Endothelial cell (in vitro differentiated cells): ENCODE results near the gene OR2B2. TPM values are rescaled to one million over a fixed set of nuclear protein-coding genes. Genes with fewer than 3 reads are reported as not detected.

Source experiments
- DNase-seq: peaks from one replicate; pipeline ENCODE4 v3.0.0; 2021; ENCODE audit warnings: low spot score
- H3K27ac Mint-ChIP-seq: one replicate; pipeline ENCODE4 v1.8.0; 2021; ENCODE audit warnings: mixed read lengths, inconsistent platforms; ENCODE audit not compliant: unreplicated experiment
- H3K27me3 Mint-ChIP-seq: one replicate; pipeline ENCODE4 v1.8.0; 2021; ENCODE audit warnings: mild to moderate bottlenecking, moderate library complexity, mixed read lengths, inconsistent platforms; ENCODE audit not compliant: unreplicated experiment
- H3K36me3 Mint-ChIP-seq: one replicate; pipeline ENCODE4 v1.8.0; 2021; ENCODE audit warnings: mild to moderate bottlenecking, low read depth, mixed read lengths, inconsistent platforms; ENCODE audit not compliant: unreplicated experiment
- H3K4me1 Mint-ChIP-seq: one replicate; pipeline ENCODE4 v1.8.0; 2021; ENCODE audit warnings: mild to moderate bottlenecking, mixed read lengths, inconsistent platforms; ENCODE audit not compliant: unreplicated experiment
- H3K4me3 Mint-ChIP-seq: one replicate; pipeline ENCODE4 v1.8.0; 2021; ENCODE audit warnings: mild to moderate bottlenecking, mixed read lengths, inconsistent platforms; ENCODE audit not compliant: unreplicated experiment
- H3K9me3 Mint-ChIP-seq: one replicate; pipeline ENCODE4 v1.8.0; 2021; ENCODE audit warnings: mixed read lengths, inconsistent platforms; ENCODE audit not compliant: unreplicated experiment
- CTCF ChIP-seq: fragments of 200-600 bp; sonication (generic); IDR thresholded peaks from one replicate; pipeline ENCODE4 v1.5.0; 2021; ENCODE audit warnings: antibody characterized with exemption; ENCODE audit not compliant: unreplicated experiment
- total RNA-seq: library from RNA; stranded (reverse); fragmentation: NEBNext Ultra II Directional; extraction: Animal tissue kit (Norgen Biotek cat#: 25700); gene quantifications from one replicate; pipeline ENCODE4 v1.2.1, GENCODE V29; 2021; ENCODE audit not compliant: unreplicated experiment

OR2B2 gene
- total RNA-seq, 1 donor from 2014 or later: not detected

DNA sequence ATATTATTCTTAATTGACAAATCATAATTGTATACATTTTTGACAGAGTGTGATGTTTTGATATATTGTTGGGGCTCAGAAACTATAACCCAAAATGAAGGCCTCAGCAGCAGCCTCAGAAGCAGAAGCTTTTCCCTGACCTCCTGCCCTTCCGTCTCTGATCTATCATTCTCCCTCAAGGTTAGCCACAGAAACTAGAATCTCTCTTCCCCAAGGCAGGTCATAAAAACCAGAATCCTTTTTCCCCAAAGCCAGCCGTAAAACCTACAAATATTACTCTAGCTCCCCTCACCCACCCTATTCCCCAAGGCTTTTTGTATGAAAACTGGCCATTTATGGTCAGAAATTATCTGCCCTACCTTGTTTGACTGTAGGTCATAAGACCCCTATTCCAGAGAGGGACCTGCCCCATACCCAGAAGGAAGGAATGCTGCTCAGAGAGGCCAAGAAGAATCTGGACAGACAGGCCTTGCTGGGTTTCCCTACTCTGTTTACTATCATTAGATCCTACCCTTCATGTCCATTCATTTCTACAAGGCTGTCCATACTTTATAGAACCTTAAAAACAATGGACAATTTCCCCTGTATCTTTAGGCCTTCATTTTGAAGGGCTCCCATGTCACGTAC is 14.5 kb downstream of the OR2B2 start:
- H3K9me3 Mint-ChIP-seq: no peaks in the 10 kb centered on the region
- DNase-seq: no peak
- peaks cover 8% of the 10 kb centered on the region for H3K4me1 Mint-ChIP-seq
- peaks cover 4% of the 10 kb centered on the region for H3K36me3 Mint-ChIP-seq
- H3K27ac Mint-ChIP-seq: peak overlapping the region; percentile 55
- no peak overlapping the region for H3K4me3 Mint-ChIP-seq
- peaks cover 13% of the 10 kb centered on the region for H3K27me3 Mint-ChIP-seq
- TF ChIP-seq CTCF: no peak

DNA sequence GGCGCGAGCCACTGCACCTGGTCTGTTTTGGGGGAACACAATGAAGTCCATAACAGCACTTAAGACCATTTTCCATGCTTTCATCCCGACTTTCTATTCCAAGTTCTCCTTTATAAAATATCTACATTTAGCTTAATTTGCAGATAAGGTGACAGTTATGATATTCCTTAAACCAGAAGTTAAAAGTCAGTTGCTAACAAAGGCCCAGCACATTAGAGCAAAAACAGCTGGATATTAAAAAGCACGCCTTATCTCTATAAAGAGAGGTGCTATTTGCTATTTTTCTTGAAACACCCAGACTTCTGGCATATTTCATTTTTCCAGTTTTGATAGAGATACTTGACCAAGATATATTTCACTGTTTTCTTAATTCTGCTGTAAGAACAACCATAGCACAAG is 15.8 kb downstream of the OR2B2 start:
- H3K9me3 Mint-ChIP-seq: no peaks in the 10 kb centered on the region
- H3K36me3 Mint-ChIP-seq: peaks cover 3% of the 10 kb centered on the region
- H3K27me3 Mint-ChIP-seq: peaks cover 6% of the 10 kb centered on the region
- H3K4me1 Mint-ChIP-seq: peaks cover 12% of the 10 kb centered on the region
- no peak for DNase-seq
- TF ChIP-seq CTCF: no peak
- no peak overlapping the region for H3K4me3 Mint-ChIP-seq
- H3K27ac Mint-ChIP-seq: no peak overlapping the region

- H3K36me3 Mint-ChIP-seq: peaks cover 3% of the 10 kb centered on the region
- H3K4me3 Mint-ChIP-seq: no peak overlapping the region
- peaks cover 14% of the 10 kb centered on the region for H3K4me1 Mint-ChIP-seq
- DNase-seq: peak; percentile 43
- peaks cover 6% of the 10 kb centered on the region for H3K27me3 Mint-ChIP-seq
- H3K9me3 Mint-ChIP-seq: no peaks in the 10 kb centered on the region
- H3K27ac Mint-ChIP-seq: no peak overlapping the region
- TF ChIP-seq CTCF: peak; percentile 57
Measured at GRCh38 chr6:27894839-27895762, 17.1 kb downstream of the OR2B2 start.

DNA sequence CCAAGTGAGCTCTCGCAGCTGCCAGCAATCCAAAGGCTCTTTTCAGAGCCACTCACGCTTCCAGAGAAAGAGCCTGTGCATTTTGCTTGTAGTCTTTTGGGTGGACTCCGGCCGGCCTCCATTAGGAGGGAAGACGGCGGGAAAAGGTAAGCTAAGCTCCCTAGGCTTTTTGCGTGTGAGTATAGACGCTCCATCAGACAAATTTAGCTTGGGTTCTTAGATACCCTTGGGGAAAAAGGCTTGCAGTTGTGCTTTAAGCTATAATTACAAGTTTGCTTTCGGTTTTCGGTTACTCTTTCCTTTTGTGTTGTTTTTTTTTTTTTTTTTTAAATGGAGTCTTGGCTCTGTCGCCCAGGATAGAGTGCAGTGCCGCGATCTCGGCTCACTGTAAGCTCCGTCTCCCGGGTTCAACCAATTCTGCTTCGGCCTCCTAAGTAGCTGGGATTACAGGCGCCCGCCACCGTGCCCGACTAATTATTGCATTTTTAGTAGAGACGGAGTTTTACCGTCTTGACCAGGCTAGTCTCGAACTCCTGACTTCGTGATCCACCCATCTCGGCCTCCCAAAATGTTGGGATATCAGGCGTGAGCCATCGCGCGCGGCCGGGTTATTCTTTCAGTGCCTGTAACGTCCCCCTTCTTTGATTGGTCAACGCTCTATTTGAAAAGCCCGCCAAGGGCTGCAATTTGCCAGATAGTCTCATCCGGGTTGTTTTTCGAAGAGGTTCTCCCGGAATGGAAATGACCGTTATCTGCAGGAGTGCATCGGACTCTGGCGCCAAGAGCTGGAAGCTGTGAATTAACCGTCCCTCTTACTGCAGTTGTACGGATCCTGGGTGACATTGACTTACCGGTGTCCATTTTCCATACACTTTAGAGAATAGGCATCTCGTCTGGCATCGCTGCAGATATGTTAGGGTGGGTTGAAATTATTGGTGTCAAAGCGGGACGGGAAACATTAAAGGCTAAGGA is 18.1 kb downstream of the OR2B2 start:
- peak overlapping the region; percentile 89 for H3K27ac Mint-ChIP-seq
- DNase-seq: peak; percentile 89
- no peaks in the 10 kb centered on the region for H3K9me3 Mint-ChIP-seq
- no peak overlapping the region for H3K4me3 Mint-ChIP-seq
- no peak for TF ChIP-seq CTCF
- peaks cover 3% of the 10 kb centered on the region for H3K36me3 Mint-ChIP-seq
- H3K4me1 Mint-ChIP-seq: peaks cover 23% of the 10 kb centered on the region
- peaks cover 6% of the 10 kb centered on the region for H3K27me3 Mint-ChIP-seq
